GM12878 (cell line): ENCODE measurements around the gene TNF. TPM values are rescaled to one million over a fixed set of nuclear protein-coding genes. Genes with fewer than 3 reads are reported as not detected.
A peak's percentile ranks its signal among the peaks of the same experiment; 100 is the strongest.

Experiments
- ATAC-seq: fragments of 200-7000 bp; cut with Tn5 transposase; 3 replicates; pipeline ENCODE4 v1.9.1; 2020; ENCODE audit warnings: mild to moderate bottlenecking, moderate library complexity
- Bru-seq: library from RNA; stranded (reverse); fragments of 400-500 nt; gene quantifications from one replicate; lab custom pipeline; 2021; lab: Mats Ljungman, UMichigan
- BruChase-seq, 2 experiments: library from RNA; stranded (reverse); fragments of 400-500 nt; gene quantifications; one replicate each; lab custom pipeline; 2021; lab: Mats Ljungman, UMichigan
- BruUV-seq: library from RNA; stranded (reverse); fragments of 400-500 nt; replicated peaks from 2 replicates; lab custom pipeline; 2021; lab: Mats Ljungman, UMichigan
- CTCF ChIA-PET: fragments of 300-600 bp; sonication (Branson Sonifier 250); formaldehyde crosslinking; extraction: SDS; loops from one replicate; lab custom pipeline; 2021; ENCODE audit warnings: inconsistent platforms; lab: Yijun Ruan, JAX
- POLR2A ChIA-PET: fragments of 350-600 bp; formaldehyde crosslinking; extraction: SDS; loops from one replicate; lab custom pipeline; 2021; ENCODE audit warnings: inconsistent platforms; lab: Charles Lee
- RAD21 ChIA-PET: fragments of 300-600 bp; sonication (Branson Sonifier 250); formaldehyde crosslinking; loops from one replicate; lab custom pipeline; 2023; ENCODE audit warnings: antibody characterized with exemption; ENCODE audit not compliant: unreplicated experiment; lab: Charles Lee
- SMC1A ChIA-PET: fragments of 300-600 bp; sonication (Branson Sonifier 250); formaldehyde crosslinking; loops from one replicate; lab custom pipeline; 2023; ENCODE audit not compliant: unreplicated experiment, uncharacterized antibody; lab: Charles Lee
- DNase-seq: peaks from one replicate; pipeline ENCODE4 v3.0.0-alpha.2; 2011; ENCODE audit warnings: low read depth, low spot score
- FAIRE-seq: peaks from 3 replicates; lab custom pipeline; 2011; peaks lifted over from hg19 to GRCh38; lab: Jason Lieb, UNC
- H2AFZ ChIP-seq: 2 replicates; pipeline ENCODE4 v1.6.0; 2011; ENCODE audit warnings: low read depth, low read length, control low read depth; ENCODE audit not compliant: control insufficient read depth
- H3K27ac ChIP-seq: 2 replicates; pipeline ENCODE4 v1.5.1; 2011; ENCODE audit warnings: control low read depth; ENCODE audit not compliant: control insufficient read depth, insufficient read depth
- H3K27me3 ChIP-seq, 2 experiments: replicated peaks in 1 of 2; 2 replicates each; pipeline versions ENCODE4 v1.6.0 to v1.6.1; 2011; ENCODE audit warnings: low read length in 1 of 2; ENCODE audit not compliant: control insufficient read depth in 2 of 2, insufficient read depth in 2 of 2
- H3K36me3 ChIP-seq, 2 experiments: 2 replicates each; pipeline ENCODE4 v1.5.1; 2011; ENCODE audit warnings: low read length in 1 of 2; ENCODE audit not compliant: control insufficient read depth in 2 of 2, insufficient read depth in 2 of 2
- H3K4me1 ChIP-seq: 2 replicates; pipeline ENCODE4 v1.6.1; 2011; ENCODE audit warnings: mild to moderate bottlenecking, low read length, moderate library complexity, mixed read lengths; ENCODE audit not compliant: control insufficient read depth, insufficient read depth
- H3K4me2 ChIP-seq: 2 replicates; pipeline ENCODE4 v1.6.0; 2011; ENCODE audit warnings: control low read depth; ENCODE audit not compliant: control insufficient read depth, insufficient read depth
- H3K4me3 ChIP-seq: fragments of 200-600 bp; sonication (generic); 2 replicates; pipeline ENCODE4 v1.5.1; 2016
- H3K79me2 ChIP-seq: 2 replicates; pipeline ENCODE4 v1.6.0; 2011; ENCODE audit warnings: low read length; ENCODE audit not compliant: control insufficient read depth, insufficient read depth
- H3K9ac ChIP-seq: 2 replicates; pipeline ENCODE4 v1.8.0; 2011; ENCODE audit warnings: low read length, control low read depth, mixed read lengths; ENCODE audit not compliant: control insufficient read depth, insufficient read depth
- H3K9me3 ChIP-seq: replicated peaks from 3 replicates; pipeline ENCODE4 v1.5.1; 2011; ENCODE audit warnings: mild to moderate bottlenecking, low read length; ENCODE audit not compliant: control insufficient read depth, insufficient read depth
- H4K20me1 ChIP-seq: 2 replicates; pipeline ENCODE4 v1.6.0; 2011; ENCODE audit not compliant: control insufficient read depth, insufficient read depth
- CBFB ChIP-seq: IDR thresholded peaks from 2 replicates; pipeline ENCODE4 v1.6.1; 2016; ENCODE audit warnings: antibody characterized with exemption, low read depth
- EED ChIP-seq: sonication (generic); IDR thresholded peaks from 2 replicates; pipeline ENCODE4 v1.6.1; 2016; ENCODE audit warnings: antibody characterized with exemption, low read depth
- HDAC6 ChIP-seq: fragments of 200-600 bp; sonication (generic); IDR thresholded peaks from one replicate; pipeline ENCODE4 v1.8.0; 2017; ENCODE audit warnings: antibody characterized with exemption; ENCODE audit not compliant: unreplicated experiment
- HDGF ChIP-seq: fragments of 450-650 bp; IDR thresholded peaks from 2 replicates; pipeline ENCODE4 v1.6.1; 2016; ENCODE audit warnings: antibody characterized with exemption
- SP1 ChIP-seq: IDR thresholded peaks from one replicate; pipeline ENCODE4 v1.6.1; 2011; ENCODE audit warnings: low read depth, low read length
- SUZ12 ChIP-seq: fragments of 200-600 bp; sonication (generic); IDR thresholded peaks from one replicate; pipeline ENCODE4 v1.6.1; 2018; ENCODE audit warnings: antibody characterized with exemption, mild to moderate bottlenecking; ENCODE audit not compliant: unreplicated experiment
- WGBS: methylation state at CpG from one replicate; pipeline ENCODE4 v1.1.6; 2016; ENCODE audit warnings: low lambda C conversion rate; ENCODE audit not compliant: insufficient replicate concordance, insufficient coverage; ENCODE audit errors: missing lambda C conversion rate; 5-methylcytosine and 5-hydroxymethylcytosine counted together
- in situ Hi-C: fragments of 300-500 bp; cut with MboI; formaldehyde crosslinking; loops from 9 replicates; pipeline ENCODE4 v1.14.3; 2018; ENCODE audit warnings: mixed read lengths
- intact Hi-C: fragments of 100-400 bp; cut with micrococcal nuclease; formaldehyde crosslinking; loops from one replicate; pipeline ENCODE4 v1.14.2; 2022; ENCODE audit not compliant: unreplicated experiment
- long read RNA-seq, 2 experiments: library from polyadenylated mRNA; unstranded; transcript quantifications; one replicate each; pipeline ENCODE4 v2.0.0, GENCODE V29; 2019 to 2020
- polyA minus RNA-seq, 3 experiments: library from RNA; depleted of rRNA, polyadenylated mRNA; stranded (reverse); fragments of >200 nt; gene quantifications; 2 replicates each; pipeline ENCODE4 v1.2.3, GENCODE V29; 2011
- polyA plus RNA-seq, 11 experiments: library from polyadenylated mRNA; depleted of rRNA in 4 of 11; unstranded in 6 of 11; stranded (reverse) in 5 of 11; fragments of >200 nt; fragmentation: Nextera tagmentation in 4 of 11; fragmentation: Illumina TruSeq in 1 of 11; extraction: Ambion mirVana in 4 of 11; extraction: Trizol in 1 of 11; gene quantifications; 1 replicate in 1 of 11; 2 replicates in 10 of 11; pipeline versions ENCODE4 v1.2.1 to v1.2.3, GENCODE V29; 2011 to 2016; ENCODE audit warnings: inconsistent platforms in 2 of 11, missing spikeins in 2 of 11, low read depth in 1 of 11
- total RNA-seq, 4 experiments: library from RNA; depleted of rRNA in 3 of 4; stranded (reverse); fragments of >200 nt in 3 of 4; fragmentation: Illumina TruSeq in 1 of 4; extraction: Trizol in 1 of 4; gene quantifications; 2 replicates each; pipeline versions ENCODE4 v1.2.1 to v1.2.3, GENCODE V29; 2013 to 2021
- TF ChIP-seq, protein P1 (sequence below): IDR thresholded peaks from 2 replicates; pipeline ENCODE4 v1.6.1; 2012; ENCODE audit warnings: improper control_type of control experiment, low read depth, low read length; ENCODE audit not compliant: insufficient replicate concordance
- TF ChIP-seq, protein P2 (sequence below): IDR thresholded peaks from 2 replicates; pipeline ENCODE4 v1.6.1; 2011; ENCODE audit warnings: borderline replicate concordance, low read depth, mild to moderate bottlenecking, moderate library complexity, low read length; ENCODE audit not compliant: insufficient read depth, poor library complexity, severe bottlenecking

Gene TNF
- total RNA-seq (2013; cell fraction: nucleolus; rRNA removed): 19.7 and 21.4 TPM in 2 replicates
- total RNA-seq (2014; rRNA removed) (89.1 and 92.9 TPM in 2 replicates), total RNA-seq (2014; rRNA removed; fragmentation: Illumina TruSeq; extraction: Trizol) (68.6 and 70.2 TPM in 2 replicates), total RNA-seq (2021) (80.5 and 83.9 TPM in 2 replicates), polyA plus RNA-seq (2011; rRNA removed) (15.0 and 22.7 TPM in 2 replicates), polyA plus RNA-seq (2014; fragmentation: Illumina TruSeq; extraction: Trizol) (50.6 and 74.3 TPM in 2 replicates), polyA plus RNA-seq (2014; fragmentation: Nextera tagmentation; extraction: Ambion mirVana) (10 to 100 TPM; 18.0 to 30.2 TPM), polyA plus RNA-seq (2014; rRNA removed) (94.8 and 97.1 TPM in 2 replicates), polyA plus RNA-seq (2016; fragmentation: Nextera tagmentation; extraction: Ambion mirVana) (10 to 100 TPM; 49.4 to 53.5 TPM), polyA minus RNA-seq (2011; rRNA and poly(A)+ RNA removed) (12.1 and 23.3 TPM in 2 replicates), Bru-seq, nascent RNA (percentile 98 among the genes with signal in this experiment), BruChase-seq, experiment 1, labeled RNA remaining after a 6-hour chase (percentile 83 among the genes with signal in this experiment), BruChase-seq, experiment 2, labeled RNA remaining after a 2-hour chase (percentile 91 among the genes with signal in this experiment)
- polyA plus RNA-seq (2011; ENCODE audit: low read depth): 12.5 TPM
- polyA plus RNA-seq (2011; cell fraction: cytosol; rRNA removed): 28.8 and 29.4 TPM in 2 replicates
- 74.0 and 77.8 TPM in 2 replicates for polyA plus RNA-seq (2011; cell fraction: nucleus; rRNA removed)
- 26.7 and 36.6 TPM in 2 replicates for polyA plus RNA-seq (2012)
- polyA minus RNA-seq (2011; cell fraction: cytosol; rRNA and poly(A)+ RNA removed): 14.3 and 17.4 TPM in 2 replicates
- polyA minus RNA-seq (2011; cell fraction: nucleus; rRNA and poly(A)+ RNA removed): 34.0 and 36.5 TPM in 2 replicates
- long read RNA-seq, experiment 1, transcript TNF-208 (4 exons, 1,676 nt): major isoform, 27 of 30 reads
- long read RNA-seq, experiment 1, partial matches to known transcripts: 3 of 30 reads
- long read RNA-seq, experiment 1, other reads (novel, unspliced or antisense): 0 of 30 reads
- long read RNA-seq, experiment 2, transcript TNF-208 (4 exons, 1,676 nt): major isoform, 25 of 32 reads
- long read RNA-seq, experiment 2, partial matches to known transcripts: 7 of 32 reads
- long read RNA-seq, experiment 2, other reads (novel, unspliced or antisense): 0 of 32 reads

DNA sequence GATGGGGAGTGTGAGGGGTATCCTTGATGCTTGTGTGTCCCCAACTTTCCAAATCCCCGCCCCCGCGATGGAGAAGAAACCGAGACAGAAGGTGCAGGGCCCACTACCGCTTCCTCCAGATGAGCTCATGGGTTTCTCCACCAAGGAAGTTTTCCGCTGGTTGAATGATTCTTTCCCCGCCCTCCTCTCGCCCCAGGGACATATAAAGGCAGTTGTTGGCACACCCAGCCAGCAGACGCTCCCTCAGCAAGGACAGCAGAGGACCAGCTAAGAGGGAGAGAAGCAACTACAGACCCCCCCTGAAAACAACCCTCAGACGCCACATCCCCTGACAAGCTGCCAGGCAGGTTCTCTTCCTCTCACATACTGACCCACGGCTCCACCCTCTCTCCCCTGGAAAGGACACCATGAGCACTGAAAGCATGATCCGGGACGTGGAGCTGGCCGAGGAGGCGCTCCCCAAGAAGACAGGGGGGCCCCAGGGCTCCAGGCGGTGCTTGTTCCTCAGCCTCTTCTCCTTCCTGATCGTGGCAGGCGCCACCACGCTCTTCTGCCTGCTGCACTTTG is at the start of gene TNF:
TSS of gene TNF (plus strand) at position 231 of the 567 bp plus-strand sequence. CDS start at position 408, 177 bp downstream.
- Histone ChIP-seq H3K79me2 (peaks cover 84% of the 10 kb centered on the region), H3K27me3 (no peaks in the 10 kb centered on the region), H3K9ac (peak within 1 kb of the TSS; percentile 82), H3K4me1 (peaks cover 57% of the 10 kb centered on the region), H3K27ac (peak within 1 kb of the TSS; percentile 96), H2AFZ (no peak within 1 kb of the TSS), H4K20me1 (no peaks in the 10 kb centered on the region), H3K9me3 (no peaks in the 10 kb centered on the region), H3K4me2 (peak within 1 kb of the TSS; percentile 84), H3K4me3 (peak within 1 kb of the TSS; percentile 91), H3K36me3 (peaks cover 0 to 7% of the 10 kb centered on the region in 2 experiments; a peak in 2 of 4 replicates)
- CTCF ChIA-PET: interaction anchor here (0.9 to 31.0 kb wide), 4 partner anchors 18 to 244 kb away, joined by 3 to 2098 read pairs (median 396); partner anchors contain the start of genes ATP6V1G2, DDX39B, LST1 and LTA
- RAD21 ChIA-PET: interaction anchor here (0.5 to 17.5 kb wide), 13 partner anchors 8 to 1396 kb away, joined by 3 to 620 read pairs (median 5); partner anchors contain the start of genes ATP6V1G2, DDX39B, GPANK1 and LST1
- WGBS: 1% methylated on average over 17 of the region's 19 CpGs
- BruUV-seq: no TSS peak
- intact Hi-C loops (no loop called here), in situ Hi-C loops (no loop called here)
- DNase-seq (peak; percentile 91), FAIRE-seq (peak; percentile 68), ATAC-seq (peak; percentile 44)
- SMC1A ChIA-PET: interaction anchor here (0.6 to 45.5 kb wide), 6 partner anchors 9 to 390 kb away, joined by 3 to 1989 read pairs (median 30); partner anchors contain the start of genes ATP6V1G2, DDX39B, LST1 and LTA
- POLR2A ChIA-PET: interaction anchor here (0.9 to 17.1 kb wide), 11 partner anchors 8 to 252 kb away, joined by 3 to 282 read pairs (median 14); partner anchors contain the start of genes ATP6V1G2, DDX39B, HSPA1B and LST1
- TF ChIP-seq CBFB (peak; percentile 96), SP1 (no peak), EED (peak; percentile 87; the same call in 1 of the 2 replicates), HDGF (0 out of 2 replicates have a peak, but pooled peaks have one; percentile 20), SUZ12 (no peak), HDAC6 (peak; percentile 90)
- TF ChIP-seq, protein P1, sequence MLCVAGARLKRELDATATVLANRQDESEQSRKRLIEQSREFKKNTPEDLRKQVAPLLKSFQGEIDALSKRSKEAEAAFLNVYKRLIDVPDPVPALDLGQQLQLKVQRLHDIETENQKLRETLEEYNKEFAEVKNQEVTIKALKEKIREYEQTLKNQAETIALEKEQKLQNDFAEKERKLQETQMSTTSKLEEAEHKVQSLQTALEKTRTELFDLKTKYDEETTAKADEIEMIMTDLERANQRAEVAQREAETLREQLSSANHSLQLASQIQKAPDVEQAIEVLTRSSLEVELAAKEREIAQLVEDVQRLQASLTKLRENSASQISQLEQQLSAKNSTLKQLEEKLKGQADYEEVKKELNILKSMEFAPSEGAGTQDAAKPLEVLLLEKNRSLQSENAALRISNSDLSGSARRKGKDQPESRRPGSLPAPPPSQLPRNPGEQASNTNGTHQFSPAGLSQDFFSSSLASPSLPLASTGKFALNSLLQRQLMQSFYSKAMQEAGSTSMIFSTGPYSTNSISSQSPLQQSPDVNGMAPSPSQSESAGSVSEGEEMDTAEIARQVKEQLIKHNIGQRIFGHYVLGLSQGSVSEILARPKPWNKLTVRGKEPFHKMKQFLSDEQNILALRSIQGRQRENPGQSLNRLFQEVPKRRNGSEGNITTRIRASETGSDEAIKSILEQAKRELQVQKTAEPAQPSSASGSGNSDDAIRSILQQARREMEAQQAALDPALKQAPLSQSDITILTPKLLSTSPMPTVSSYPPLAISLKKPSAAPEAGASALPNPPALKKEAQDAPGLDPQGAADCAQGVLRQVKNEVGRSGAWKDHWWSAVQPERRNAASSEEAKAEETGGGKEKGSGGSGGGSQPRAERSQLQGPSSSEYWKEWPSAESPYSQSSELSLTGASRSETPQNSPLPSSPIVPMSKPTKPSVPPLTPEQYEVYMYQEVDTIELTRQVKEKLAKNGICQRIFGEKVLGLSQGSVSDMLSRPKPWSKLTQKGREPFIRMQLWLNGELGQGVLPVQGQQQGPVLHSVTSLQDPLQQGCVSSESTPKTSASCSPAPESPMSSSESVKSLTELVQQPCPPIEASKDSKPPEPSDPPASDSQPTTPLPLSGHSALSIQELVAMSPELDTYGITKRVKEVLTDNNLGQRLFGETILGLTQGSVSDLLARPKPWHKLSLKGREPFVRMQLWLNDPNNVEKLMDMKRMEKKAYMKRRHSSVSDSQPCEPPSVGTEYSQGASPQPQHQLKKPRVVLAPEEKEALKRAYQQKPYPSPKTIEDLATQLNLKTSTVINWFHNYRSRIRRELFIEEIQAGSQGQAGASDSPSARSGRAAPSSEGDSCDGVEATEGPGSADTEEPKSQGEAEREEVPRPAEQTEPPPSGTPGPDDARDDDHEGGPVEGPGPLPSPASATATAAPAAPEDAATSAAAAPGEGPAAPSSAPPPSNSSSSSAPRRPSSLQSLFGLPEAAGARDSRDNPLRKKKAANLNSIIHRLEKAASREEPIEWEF: peak; percentile 8
- TF ChIP-seq, protein P2, sequence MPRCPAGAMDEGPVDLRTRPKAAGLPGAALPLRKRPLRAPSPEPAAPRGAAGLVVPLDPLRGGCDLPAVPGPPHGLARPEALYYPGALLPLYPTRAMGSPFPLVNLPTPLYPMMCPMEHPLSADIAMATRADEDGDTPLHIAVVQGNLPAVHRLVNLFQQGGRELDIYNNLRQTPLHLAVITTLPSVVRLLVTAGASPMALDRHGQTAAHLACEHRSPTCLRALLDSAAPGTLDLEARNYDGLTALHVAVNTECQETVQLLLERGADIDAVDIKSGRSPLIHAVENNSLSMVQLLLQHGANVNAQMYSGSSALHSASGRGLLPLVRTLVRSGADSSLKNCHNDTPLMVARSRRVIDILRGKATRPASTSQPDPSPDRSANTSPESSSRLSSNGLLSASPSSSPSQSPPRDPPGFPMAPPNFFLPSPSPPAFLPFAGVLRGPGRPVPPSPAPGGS: peak; percentile 66
